Measurements from ENCODE around the gene SARS2. TPM values are rescaled to one million over a fixed set of nuclear protein-coding genes. Genes with fewer than 3 reads are reported as not detected.

The SARS2 gene
- total RNA-seq, 1 experiment from 2014 or later, result 57.4 TPM

GRCh38 chr19:38932425-38933179 is 2.0 kb upstream of the SARS2 start:
- Histone ChIP-seq H3K9ac (ENCODE audit: extremely low read depth, insufficient read length, low read length) (no peak overlapping the region), H3T11ph (ENCODE audit: low read length) (no peak overlapping the region), H3K27me3 (ENCODE audit: insufficient read depth, low read length) (no peaks in the 10 kb centered on the region), H3K18ac (ENCODE audit: insufficient read length, low read depth, low read length) (no peak overlapping the region), H3K14ac (ENCODE audit: insufficient read depth, low read length) (no peak overlapping the region), H4K20me1 (ENCODE audit: control insufficient read depth, insufficient read depth, insufficient read length) (no peaks in the 10 kb centered on the region), H3K4me2 (ENCODE audit: insufficient read depth, insufficient read length, low read length) (no peak overlapping the region), H3K56ac (ENCODE audit: insufficient read length, low read depth, low read length) (no peak overlapping the region), H2BK20ac (ENCODE audit: low read depth, low read length, poor library complexity, severe bottlenecking) (no peak overlapping the region), H3K4me1 (ENCODE audit: insufficient read depth, low read length) (no peaks in the 10 kb centered on the region), H4K5ac (ENCODE audit: insufficient read length, low read depth, low read length) (no peak overlapping the region), H3K79me2 (ENCODE audit: insufficient read depth, low read length) (peaks cover 11% of the 10 kb centered on the region; the same call in 1 of the 2 replicates), H3K4ac (ENCODE audit: low read depth, low read length) (no peak overlapping the region), H2AK5ac (ENCODE audit: insufficient read length, low read length) (no peak overlapping the region), H2AFZ (ENCODE audit: low read length) (no peak overlapping the region), H3K23ac (ENCODE audit: insufficient read length, low read depth, low read length) (no peak overlapping the region), H3K27ac (ENCODE audit: insufficient read length, low read depth, low read length) (no peak overlapping the region), H2BK120ac (ENCODE audit: low read depth, low read length, poor library complexity, severe bottlenecking) (no peak overlapping the region), H3K23me2 (ENCODE audit: insufficient read length, low read depth, low read length, poor library complexity, severe bottlenecking) (peaks cover 10% of the 10 kb centered on the region), H2BK15ac (ENCODE audit: low read depth, low read length) (no peak overlapping the region), H2BK12ac (ENCODE audit: insufficient read length, low read depth, low read length) (no peak overlapping the region), H4K91ac (ENCODE audit: insufficient read length, low read depth, low read length) (no peak overlapping the region), H4K8ac (replicated peaks; ENCODE audit: insufficient read length, low read depth, low read length) (no peak overlapping the region), H3K79me1 (ENCODE audit: insufficient read depth, low read depth, low read length, poor library complexity, severe bottlenecking) (peaks cover 2% of the 10 kb centered on the region), H3K9me3 (ENCODE audit: control insufficient read depth, low read depth, low read length) (peaks cover 21% of the 10 kb centered on the region), H2BK5ac (ENCODE audit: insufficient read length, low read length) (no peak overlapping the region)
- Mint-ChIP-seq H3K27ac (no peak overlapping the region; a peak in 2 of 7 replicates), H3K9me3 (peaks cover 31 to 35% of the 10 kb centered on the region in 2 experiments), H3K4me3 (peak overlapping the region; percentile 27 to 99; a peak in 4 of 5 replicates), H3K27me3 (ENCODE audit: low read depth) (peaks cover 13% of the 10 kb centered on the region), H3K36me3 (ENCODE audit: insufficient read depth in 1 of 3, low read depth in 3 of 3) (peaks cover 47 to 57% (median 56%) of the 10 kb centered on the region in 3 experiments), H3K4me1 (peaks cover 8 to 14% of the 10 kb centered on the region in 2 experiments)
- DNase-seq, result peak; percentile 54
- WGBS (ENCODE audit: extremely low coverage, insufficient read length, low lambda C conversion rate), result no CpG with 5 or more reads among the region's 29 CpGs
- peak; percentile 65 for TF ChIP-seq CTCF (conservative IDR thresholded peaks at IDR 0.05)
